HG03460 (cell line): ENCODE data around the gene KCNN3.
"Not testable (repeated sequence)": the region's sequence is repeated elsewhere in the genome, so short reads cannot be mapped to it uniquely, and the experiment has no call there.

Experiments used
- ATAC-seq: cut with Tn5 transposase; IDR thresholded peaks from one replicate; pipeline ENCODE4 v1.9.1; 2021; ENCODE audit not compliant: unreplicated experiment

Gene KCNN3

GRCh38 chr1:154712166-154712810 lies 157.8 kb downstream of the KCNN3 start:
- no peak for ATAC-seq

GRCh38 chr1:154711416-154711815 lies 158.7 kb downstream of the KCNN3 start:
- ATAC-seq = no peak

- no peak for ATAC-seq
Observed at GRCh38 chr1:154710106-154710505, 160.0 kb downstream of the KCNN3 start.

- no peak for ATAC-seq
Observed at GRCh38 chr1:154707901-154708463, 162.1 kb downstream of the KCNN3 start.

GRCh38 chr1:154706851-154707250 lies 163.2 kb downstream of the KCNN3 start:
- ATAC-seq = no peak

- no peak for ATAC-seq
Observed at GRCh38 chr1:154705544-154705943, 164.5 kb downstream of the KCNN3 start.

- no peak for ATAC-seq
Observed at GRCh38 chr1:154703170-154703569, 166.9 kb downstream of the KCNN3 start.

- ATAC-seq = no peak
Observed at GRCh38 chr1:154698320-154699096, 171.6 kb downstream of the KCNN3 start.

GRCh38 chr1:154697710-154698109 lies 172.4 kb downstream of the KCNN3 start:
- no peak for ATAC-seq

GRCh38 chr1:154696456-154696855 lies 173.6 kb downstream of the KCNN3 start:
- ATAC-seq = no peak

GRCh38 chr1:154695985-154696384 lies 174.1 kb downstream of the KCNN3 start:
- no peak for ATAC-seq

- ATAC-seq = no peak
Observed at GRCh38 chr1:154694995-154695394, 175.1 kb downstream of the KCNN3 start.

- ATAC-seq = no peak
Observed at GRCh38 chr1:154689083-154689482, 181.0 kb downstream of the KCNN3 start.

GRCh38 chr1:154686507-154686906 lies 183.6 kb downstream of the KCNN3 start:
- ATAC-seq = no peak

GRCh38 chr1:154683820-154684219 lies 186.3 kb downstream of the KCNN3 start:
- ATAC-seq = no peak

- ATAC-seq = no peak
Observed at GRCh38 chr1:154682254-154682653, 187.8 kb downstream of the KCNN3 start.

GRCh38 chr1:154677844-154678243 lies 192.2 kb downstream of the KCNN3 start:
- not testable (repeated sequence) for ATAC-seq

- ATAC-seq = not testable (repeated sequence)
Observed at GRCh38 chr1:154676847-154677246, 193.2 kb downstream of the KCNN3 start.

GRCh38 chr1:154674456-154674855 lies 195.6 kb downstream of the KCNN3 start:
- ATAC-seq = not testable (repeated sequence)

GRCh38 chr1:154672245-154672644 lies 197.8 kb downstream of the KCNN3 start:
- not testable (repeated sequence) for ATAC-seq

- ATAC-seq = not testable (repeated sequence)
Observed at GRCh38 chr1:154671412-154671811, 198.7 kb downstream of the KCNN3 start.
